Measurements from ENCODE around the gene STATH. TPM values are rescaled to one million over a fixed set of nuclear protein-coding genes. Genes with fewer than 3 reads are reported as not detected.
A peak's percentile ranks its signal among the peaks of the same experiment; 100 is the strongest.

The STATH gene
- total RNA-seq, 1 donor from 2014 or later = not detected

- H3K36me3 Mint-ChIP-seq (ENCODE audit: unreplicated experiment) = no peaks in the 10 kb centered on the region
- no peaks in the 10 kb centered on the region for H3K27me3 Mint-ChIP-seq (ENCODE audit: unreplicated experiment)
- no peak overlapping the region for H3K4me3 Mint-ChIP-seq (ENCODE audit: unreplicated experiment)
- H3K27ac Mint-ChIP-seq (ENCODE audit: unreplicated experiment) = no peak overlapping the region
- H3K9me3 Mint-ChIP-seq (ENCODE audit: unreplicated experiment) = no peaks in the 10 kb centered on the region
- DNase-seq = no peak
- TF ChIP-seq CTCF (IDR thresholded peaks at IDR 0.05; ENCODE audit: partially characterized antibody, unreplicated experiment) = no peak
- no peaks in the 10 kb centered on the region for H3K4me1 Mint-ChIP-seq (ENCODE audit: low read depth, unreplicated experiment)
These were observed 21.1 kb upstream of the STATH start for GRCh38 chr4:69974631-69975030.

- no peak for TF ChIP-seq CTCF (IDR thresholded peaks at IDR 0.05; ENCODE audit: partially characterized antibody, unreplicated experiment)
- H3K4me1 Mint-ChIP-seq (ENCODE audit: low read depth, unreplicated experiment) = no peaks in the 10 kb centered on the region
- H3K9me3 Mint-ChIP-seq (ENCODE audit: unreplicated experiment) = no peaks in the 10 kb centered on the region
- H3K27me3 Mint-ChIP-seq (ENCODE audit: unreplicated experiment) = no peaks in the 10 kb centered on the region
- no peaks in the 10 kb centered on the region for H3K36me3 Mint-ChIP-seq (ENCODE audit: unreplicated experiment)
- no peak for DNase-seq
- no peak overlapping the region for H3K4me3 Mint-ChIP-seq (ENCODE audit: unreplicated experiment)
- no peak overlapping the region for H3K27ac Mint-ChIP-seq (ENCODE audit: unreplicated experiment)
These were observed 18.2 kb upstream of the STATH start for GRCh38 chr4:69977582-69977981.

GRCh38 chr4:69984030-69984443 lies 11.7 kb upstream of the STATH start:
- Mint-ChIP-seq H3K4me3 (ENCODE audit: unreplicated experiment) (no peak overlapping the region), H3K4me1 (ENCODE audit: low read depth, unreplicated experiment) (no peaks in the 10 kb centered on the region), H3K36me3 (ENCODE audit: unreplicated experiment) (no peaks in the 10 kb centered on the region), H3K9me3 (ENCODE audit: unreplicated experiment) (no peaks in the 10 kb centered on the region), H3K27ac (ENCODE audit: unreplicated experiment) (no peak overlapping the region), H3K27me3 (ENCODE audit: unreplicated experiment) (no peaks in the 10 kb centered on the region)
- no peak for TF ChIP-seq CTCF (IDR thresholded peaks at IDR 0.05; ENCODE audit: partially characterized antibody, unreplicated experiment)
- DNase-seq = peak; percentile 13

- Mint-ChIP-seq H3K36me3 (ENCODE audit: unreplicated experiment) (no peaks in the 10 kb centered on the region), H3K4me1 (ENCODE audit: low read depth, unreplicated experiment) (peaks cover 1% of the 10 kb centered on the region), H3K9me3 (ENCODE audit: unreplicated experiment) (no peaks in the 10 kb centered on the region), H3K4me3 (ENCODE audit: unreplicated experiment) (no peak overlapping the region), H3K27ac (ENCODE audit: unreplicated experiment) (no peak overlapping the region), H3K27me3 (ENCODE audit: unreplicated experiment) (no peaks in the 10 kb centered on the region)
- TF ChIP-seq CTCF (IDR thresholded peaks at IDR 0.05; ENCODE audit: partially characterized antibody, unreplicated experiment) = no peak
- no peak for DNase-seq
These were observed 9.1 kb upstream of the STATH start for GRCh38 chr4:69986663-69987062.

- no peaks in the 10 kb centered on the region for H3K9me3 Mint-ChIP-seq (ENCODE audit: unreplicated experiment)
- H3K27ac Mint-ChIP-seq (ENCODE audit: unreplicated experiment) = no peak overlapping the region
- TF ChIP-seq CTCF (IDR thresholded peaks at IDR 0.05; ENCODE audit: partially characterized antibody, unreplicated experiment) = no peak
- no peak for DNase-seq
- no peaks in the 10 kb centered on the region for H3K27me3 Mint-ChIP-seq (ENCODE audit: unreplicated experiment)
- peaks cover 1% of the 10 kb centered on the region for H3K4me1 Mint-ChIP-seq (ENCODE audit: low read depth, unreplicated experiment)
- H3K4me3 Mint-ChIP-seq (ENCODE audit: unreplicated experiment) = no peak overlapping the region
- H3K36me3 Mint-ChIP-seq (ENCODE audit: unreplicated experiment) = no peaks in the 10 kb centered on the region
These were observed 4.8 kb upstream of the STATH start for GRCh38 chr4:69991016-69991415.
